IMR-90 (cell line): ENCODE measurements around the gene SLC18A3.

Experiments used
- CHD1 ChIP-seq: IDR thresholded peaks from 2 replicates; pipeline ENCODE4 v1.6.1; 2012; ENCODE audit warnings: low read depth, low read length, improper control_type of control experiment
- CTCF ChIP-seq: conservative IDR thresholded peaks from 2 replicates; pipeline ENCODE4 v1.5.1; 2012; ENCODE audit warnings: mild to moderate bottlenecking, low read depth, low read length, improper control_type of control experiment
- ELK1 ChIP-seq: fragments of 150-350 bp; IDR thresholded peaks from 2 replicates; pipeline ENCODE4 v1.6.1; 2016; ENCODE audit warnings: low read depth, mild to moderate bottlenecking, low read length, moderate library complexity, borderline replicate concordance
- FOS ChIP-seq: fragments of 150-350 bp; IDR thresholded peaks from 2 replicates; pipeline ENCODE4 v1.6.1; 2016; ENCODE audit warnings: low read depth, low read length
- MAFK ChIP-seq: IDR thresholded peaks from 2 replicates; pipeline ENCODE4 v1.6.1; 2012; ENCODE audit warnings: low read depth, low read length, improper control_type of control experiment
- MXI1 ChIP-seq: IDR thresholded peaks from 2 replicates; pipeline ENCODE4 v1.6.1; 2012; ENCODE audit warnings: low read depth, mild to moderate bottlenecking, low read length, moderate library complexity, borderline replicate concordance
- NFE2L2 ChIP-seq: fragments of 150-350 bp; IDR thresholded peaks from 2 replicates; pipeline ENCODE4 v1.6.1; 2016; ENCODE audit warnings: low read depth, mild to moderate bottlenecking, low read length
- POLR2A ChIP-seq: IDR thresholded peaks from 2 replicates; pipeline ENCODE4 v1.6.1; 2012; ENCODE audit warnings: mild to moderate bottlenecking, low read depth, low read length
- RAD21 ChIP-seq: IDR thresholded peaks from 2 replicates; pipeline ENCODE4 v1.6.1; 2012; ENCODE audit warnings: low read length, improper control_type of control experiment
- RFX5 ChIP-seq: IDR thresholded peaks from 2 replicates; pipeline ENCODE4 v1.8.0; 2012; ENCODE audit warnings: low read depth, mild to moderate bottlenecking, low read length, moderate library complexity
- SMC3 ChIP-seq: fragments of 150-350 bp; IDR thresholded peaks from 2 replicates; pipeline ENCODE4 v1.6.1; 2016; ENCODE audit warnings: low read depth, mild to moderate bottlenecking, antibody characterized with exemption, low read length, moderate library complexity
- USF2 ChIP-seq: fragments of 150-350 bp; IDR thresholded peaks from 2 replicates; pipeline ENCODE4 v1.6.1; 2017; ENCODE audit warnings: mild to moderate bottlenecking, antibody characterized with exemption, low read length, low read depth

- no peak for TF ChIP-seq SMC3
- TF ChIP-seq CTCF: no peak
- no peak for TF ChIP-seq POLR2A
- no peak for TF ChIP-seq NFE2L2
- no peak for TF ChIP-seq USF2
- no peak for TF ChIP-seq MXI1
- no peak for TF ChIP-seq ELK1
- no peak for TF ChIP-seq RAD21
- no peak for TF ChIP-seq FOS
- no peak for TF ChIP-seq CHD1
- no peak for TF ChIP-seq MAFK
- TF ChIP-seq RFX5: no peak
Measured at GRCh38 chr10:49611166-49611815, 1.2 kb downstream of the SLC18A3 start.
